Raji (cell line): ENCODE measurements around the gene GSC2.

ENCODE experiments used
- POLR2A ChIP-seq: IDR thresholded peaks from 2 replicates; pipeline ENCODE4 v1.6.1; 2011; ENCODE audit warnings: low read depth, low read length, control low read depth; ENCODE audit not compliant: insufficient read depth

The GSC2 gene

DNA sequence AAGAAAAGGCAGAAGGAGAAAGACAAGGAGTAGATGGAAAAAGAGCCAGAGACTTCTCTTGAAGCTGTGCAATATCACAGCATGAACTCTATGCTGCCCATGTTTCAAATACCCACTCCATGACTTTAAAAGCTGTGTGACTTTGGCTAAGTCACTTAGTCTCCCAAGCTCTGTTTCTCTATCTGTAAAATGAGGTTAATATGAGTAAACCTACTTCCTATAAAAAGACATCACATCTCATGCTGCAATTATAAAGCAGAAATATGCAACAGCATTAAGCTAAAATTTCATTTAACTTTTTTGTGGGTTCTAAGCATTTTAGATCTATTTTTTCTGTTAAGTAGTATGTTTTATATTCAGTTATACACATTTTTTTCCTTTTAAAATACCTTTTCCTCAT is 39.4 kb downstream of the GSC2 start:
- TF ChIP-seq POLR2A = no peak

DNA sequence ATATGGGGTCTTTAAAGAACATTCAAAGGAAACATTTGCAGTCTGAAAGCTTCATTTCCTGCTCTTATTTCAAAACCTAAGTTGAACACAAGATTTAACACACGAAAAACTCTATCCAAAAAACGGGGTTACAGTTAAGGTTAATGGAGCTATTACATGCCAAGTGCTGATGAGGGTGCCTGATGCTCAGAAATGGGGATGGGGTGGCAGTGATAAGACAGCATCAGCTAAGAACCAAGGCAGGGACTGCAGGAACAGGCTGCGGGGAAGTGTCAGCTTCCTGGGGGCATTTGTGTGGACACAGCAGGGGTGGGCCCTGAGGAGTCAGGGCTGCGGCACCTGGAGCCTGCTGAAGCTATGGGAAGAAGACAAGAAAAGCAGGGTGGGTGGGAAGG is 40.0 kb downstream of the GSC2 start:
- TF ChIP-seq POLR2A = no peak

DNA sequence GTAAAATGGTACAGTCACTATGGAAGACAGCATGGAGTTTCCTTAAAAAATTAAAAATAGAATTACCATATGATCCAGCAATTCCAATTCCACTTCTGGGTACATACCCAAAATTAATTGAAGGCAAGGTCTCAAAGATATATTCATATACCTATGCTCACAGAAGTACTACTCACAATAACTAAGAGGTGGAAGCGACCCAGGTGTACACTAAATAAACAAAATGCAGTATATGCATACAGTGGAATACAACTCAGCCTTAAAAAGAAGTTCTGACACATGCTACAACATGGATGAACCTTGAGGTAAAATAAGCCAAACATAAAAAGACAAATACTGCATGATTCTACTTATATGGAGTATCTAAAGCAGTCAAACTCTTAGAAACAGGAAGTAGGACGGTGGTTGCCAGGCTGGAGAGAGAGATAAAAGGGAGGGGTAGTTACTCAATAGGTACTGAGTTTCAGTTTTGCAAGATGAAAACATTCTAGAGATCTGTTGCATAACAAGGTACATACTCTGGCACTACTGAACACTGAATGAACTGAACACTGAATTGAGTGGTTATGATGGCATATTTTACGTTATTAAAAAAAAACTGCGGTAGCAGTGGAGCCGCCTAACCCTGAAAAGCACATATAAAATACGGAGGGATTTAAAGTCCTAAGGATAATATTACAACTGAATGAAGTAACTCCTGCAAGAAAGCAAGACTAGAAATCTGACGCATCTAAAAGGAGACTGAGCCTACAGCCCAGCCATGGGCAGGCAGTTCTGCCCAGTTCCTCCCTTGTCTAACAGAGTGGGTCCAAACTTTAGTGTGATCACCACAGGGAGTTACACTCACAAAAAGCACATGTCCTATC is 40.7 kb downstream of the GSC2 start:
- TF ChIP-seq POLR2A = no peak

DNA sequence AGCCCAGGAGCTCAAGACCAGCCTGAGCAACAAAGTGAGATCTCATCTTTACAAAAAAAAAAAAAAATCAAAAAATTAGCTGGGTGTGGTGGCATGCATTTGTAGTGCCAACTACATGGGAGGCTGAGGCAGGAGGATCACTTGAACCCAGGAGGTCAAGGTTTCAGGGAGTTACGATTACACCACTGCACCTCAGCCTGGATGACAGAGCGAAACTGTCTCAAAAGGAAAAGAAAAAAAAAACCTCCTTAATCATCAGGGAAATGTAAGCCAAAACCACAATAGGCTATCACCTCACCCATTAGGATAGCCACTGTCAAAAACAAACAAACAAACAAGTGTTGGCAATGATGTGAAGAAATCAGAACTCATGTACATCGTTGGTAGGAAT is 41.3 kb downstream of the GSC2 start:
- no peak for TF ChIP-seq POLR2A

DNA sequence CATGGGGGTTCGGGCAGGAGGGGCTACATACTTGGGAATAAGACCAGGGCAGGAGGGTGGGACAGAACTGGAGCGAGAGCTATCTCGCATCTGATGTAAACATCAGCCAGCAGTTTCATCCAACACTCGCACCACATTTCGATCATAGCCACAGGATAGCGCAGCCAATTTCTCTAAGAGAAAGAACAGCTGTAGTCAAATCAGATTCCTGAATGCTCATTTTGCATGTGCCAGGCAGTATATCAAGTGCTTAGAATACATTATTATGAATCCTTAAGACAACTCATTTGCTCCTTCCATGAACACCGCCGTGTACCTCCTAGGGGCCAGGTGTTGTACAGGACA is 42.4 kb downstream of the GSC2 start:
- TF ChIP-seq POLR2A = no peak

DNA sequence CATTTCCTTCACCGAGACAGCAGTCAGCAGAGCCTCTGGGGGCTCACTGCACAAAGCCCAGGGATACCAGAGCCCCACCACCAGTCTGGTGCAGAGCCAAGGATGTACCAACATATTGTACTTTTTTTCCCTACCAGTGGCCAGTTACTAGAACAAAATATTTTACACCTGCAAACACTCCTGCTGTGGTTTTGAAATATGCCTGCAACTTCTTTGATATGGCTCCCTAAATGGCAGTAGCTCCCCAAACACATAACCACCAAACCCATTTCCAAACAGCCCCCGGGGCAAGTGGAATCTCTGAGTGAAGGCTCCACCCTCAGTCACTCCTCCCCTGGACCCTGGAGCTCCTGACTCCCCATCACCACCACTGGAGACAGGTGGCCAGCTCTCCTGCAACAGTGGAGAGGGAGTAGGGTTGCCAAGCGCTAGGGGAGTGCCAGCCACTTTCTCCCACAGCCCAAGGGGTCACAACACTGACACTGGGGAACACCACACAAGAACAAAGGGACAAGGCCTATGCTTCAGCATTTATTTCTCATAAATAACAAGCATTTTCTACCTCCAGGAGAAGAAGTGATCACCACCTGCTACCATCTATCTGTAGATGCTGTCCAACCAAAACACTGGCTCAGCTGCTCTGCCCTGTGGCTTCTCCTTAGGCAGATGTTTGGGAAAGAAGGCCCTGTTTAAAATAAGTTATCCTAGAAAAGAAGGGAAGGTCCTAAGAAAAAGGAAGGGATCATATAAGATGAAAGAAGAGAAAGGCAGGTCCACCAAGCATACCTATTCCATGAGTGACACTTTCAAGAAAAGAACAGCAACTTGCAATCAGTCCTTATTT is 43.0 kb downstream of the GSC2 start:
- no peak for TF ChIP-seq POLR2A

DNA sequence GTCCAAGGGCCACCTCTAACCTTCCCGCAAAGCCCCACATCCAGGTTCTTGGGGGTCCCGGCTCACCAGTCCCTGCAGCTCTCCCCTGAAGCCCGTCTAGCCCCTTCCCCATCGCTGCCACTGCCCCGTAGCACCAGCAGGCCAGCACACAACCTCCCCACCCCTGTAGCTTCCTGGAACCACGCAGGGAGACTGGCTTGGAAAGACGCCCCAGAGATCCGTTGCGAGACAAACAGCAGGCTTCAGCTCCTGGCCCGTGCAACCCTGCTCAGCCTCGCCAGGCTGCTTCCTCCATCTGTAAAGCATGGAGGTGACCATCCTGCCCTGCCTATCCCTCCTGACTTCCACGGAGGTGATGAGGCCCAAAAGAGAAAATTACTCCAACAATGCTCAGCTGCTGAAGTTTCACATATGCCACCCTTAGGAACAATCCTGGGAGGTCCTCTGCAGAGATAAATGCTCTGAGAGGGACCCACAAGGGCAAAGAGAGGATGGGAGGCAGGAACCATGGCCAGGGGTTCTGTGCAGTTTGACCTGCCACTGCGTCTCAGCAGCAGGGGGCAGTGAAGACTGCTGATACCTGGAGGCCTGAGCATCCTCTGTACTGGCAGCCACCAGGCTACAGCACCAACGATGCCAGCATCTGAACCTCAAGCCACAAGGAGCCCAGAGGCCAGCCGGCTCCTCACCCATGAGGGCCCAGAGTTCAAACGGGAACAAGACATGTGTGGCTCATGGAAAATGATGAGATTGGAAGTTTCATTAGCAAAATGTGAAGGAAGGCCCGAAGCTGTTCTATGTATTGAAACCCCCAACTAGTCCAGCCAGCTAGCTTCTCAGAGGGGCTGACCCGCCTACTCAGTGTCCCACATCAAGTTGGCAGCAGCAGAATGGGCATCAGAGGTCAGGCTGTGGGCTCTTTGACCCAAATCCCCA is 44.0 kb downstream of the GSC2 start:
- no peak for TF ChIP-seq POLR2A

DNA sequence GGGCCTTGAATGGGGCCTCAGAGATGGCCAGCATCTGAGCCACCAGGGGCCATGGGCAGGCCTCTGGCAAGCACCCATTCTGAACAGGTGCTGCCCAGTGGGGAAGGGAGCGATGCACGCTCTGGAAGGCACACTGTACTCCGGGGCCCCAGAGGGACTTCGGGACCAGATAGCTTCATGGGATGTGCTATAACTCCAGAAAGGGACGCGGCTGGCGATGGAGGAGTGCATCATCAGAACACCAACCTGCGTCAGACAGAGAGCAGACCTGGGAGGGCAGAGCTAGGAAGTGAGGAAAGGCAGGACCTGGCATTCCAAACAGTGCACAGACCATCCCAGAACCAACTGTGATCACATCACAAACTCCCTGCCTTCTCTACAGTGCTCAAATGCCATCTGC is 44.6 kb downstream of the GSC2 start:
- TF ChIP-seq POLR2A = no peak

DNA sequence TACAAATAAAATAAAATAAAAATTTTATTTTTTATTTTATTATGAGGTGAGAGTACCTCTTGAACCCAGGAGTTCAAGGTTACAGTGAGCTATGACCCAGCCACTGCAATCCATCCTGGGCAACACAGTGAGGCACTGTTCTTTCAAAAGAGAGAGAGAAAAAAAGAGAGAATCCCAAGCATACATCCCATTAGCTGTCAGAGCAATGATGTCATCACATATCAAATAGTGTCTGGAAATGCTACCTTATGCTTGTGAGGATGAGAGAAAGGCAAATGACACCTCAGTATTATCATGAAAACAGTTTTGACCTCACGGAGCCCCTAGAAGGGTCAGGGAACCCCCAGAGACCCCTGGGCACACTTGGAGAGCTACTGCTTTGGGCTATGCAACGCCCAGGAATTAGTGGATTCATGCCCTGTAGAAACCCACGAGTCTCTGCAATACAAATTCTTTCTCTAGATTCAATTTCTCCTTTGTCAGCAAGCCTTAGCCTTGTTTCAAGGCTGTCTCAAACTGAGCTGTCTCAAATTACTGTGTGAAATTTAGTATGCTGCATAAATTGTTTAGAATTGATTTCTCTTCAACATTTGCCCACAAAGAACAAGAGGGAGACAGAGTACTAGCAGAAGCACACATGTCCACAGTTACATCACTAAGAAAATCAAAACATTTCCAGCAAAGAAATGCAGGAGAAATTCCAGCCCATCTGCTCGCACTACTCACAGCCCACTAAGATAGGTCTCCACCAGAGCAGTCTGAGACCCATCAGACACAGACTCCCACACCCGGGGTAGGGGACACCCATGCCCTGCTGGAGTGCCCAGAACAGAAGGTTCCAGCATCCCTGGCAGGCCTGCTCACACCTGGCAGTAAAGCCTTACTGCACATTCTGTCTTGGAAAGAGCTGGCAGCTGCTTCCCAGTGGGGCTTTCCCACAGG is 45.9 kb downstream of the GSC2 start:
- no peak for TF ChIP-seq POLR2A

DNA sequence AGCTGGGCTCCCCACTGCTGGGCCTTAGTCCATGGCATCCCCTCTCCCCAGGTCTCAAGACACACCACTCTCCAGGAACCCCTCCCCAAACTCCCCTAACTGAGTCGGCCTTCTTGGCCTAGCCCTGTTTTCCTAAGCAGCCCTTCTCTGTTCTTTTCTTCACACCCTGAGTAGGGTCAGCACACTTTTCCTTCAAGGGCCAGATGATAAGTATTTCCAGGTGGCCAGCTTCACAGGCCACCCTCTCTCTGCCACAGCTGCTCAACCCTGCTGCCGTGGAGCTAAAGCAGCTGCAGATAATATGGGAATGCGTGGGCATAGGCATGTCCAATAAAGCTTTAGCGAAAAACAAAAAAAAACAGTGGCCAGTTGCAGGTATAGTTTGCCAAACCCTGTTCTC is 51.9 kb downstream of the GSC2 start:
- no peak for TF ChIP-seq POLR2A

DNA sequence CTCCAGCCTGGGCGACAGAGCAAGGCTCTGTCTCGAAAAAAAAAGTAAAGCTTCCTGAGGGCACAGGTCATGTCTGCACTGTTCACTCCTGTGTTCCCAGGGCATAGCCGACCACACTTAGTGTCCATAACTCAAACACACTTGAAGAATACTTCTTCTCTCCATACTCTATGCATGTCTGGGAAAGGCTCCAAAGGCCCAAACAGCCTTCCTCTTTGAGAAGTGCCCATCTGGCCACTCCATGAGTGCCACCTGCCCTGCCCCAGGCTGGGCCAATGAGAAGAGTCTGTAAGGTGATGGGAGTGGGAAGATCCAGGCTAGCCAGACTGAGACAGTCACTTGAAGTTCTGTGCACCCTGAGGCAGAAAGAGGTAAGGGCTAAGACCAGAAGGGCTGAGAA is 52.6 kb downstream of the GSC2 start:
- TF ChIP-seq POLR2A = no peak
